HG03432 (cell line): ENCODE results near the gene ASPSCR1.

Experiments used
- ATAC-seq: cut with Tn5 transposase; IDR thresholded peaks from one replicate; pipeline ENCODE4 v1.9.1; 2021; ENCODE audit warnings: mild to moderate bottlenecking, moderate library complexity; ENCODE audit not compliant: unreplicated experiment

Gene ASPSCR1

GRCh38 chr17:81998691-81999438 is 21.4 kb downstream of the ASPSCR1 start:
- ATAC-seq, result no peak

DNA sequence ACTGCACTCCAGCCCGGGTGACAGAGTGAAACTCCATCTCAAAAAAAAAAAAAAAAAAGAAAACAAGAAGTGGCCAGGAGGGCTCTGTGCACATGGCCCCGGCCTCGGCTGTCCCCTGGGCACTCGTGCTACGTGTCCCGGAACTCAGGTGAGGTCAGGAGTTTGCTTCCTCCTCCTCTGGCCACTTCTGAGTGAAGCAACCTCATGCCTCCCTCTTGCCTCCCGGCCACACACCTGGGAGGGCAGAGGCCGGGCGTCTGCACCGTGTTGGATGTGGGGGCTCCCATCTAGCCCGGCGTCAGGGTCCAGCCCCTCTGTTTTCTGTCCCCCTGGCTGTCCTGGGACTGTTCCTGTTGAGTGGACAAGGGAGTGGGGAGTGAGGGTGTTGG is 22.2 kb downstream of the ASPSCR1 start:
- ATAC-seq, result no peak

DNA sequence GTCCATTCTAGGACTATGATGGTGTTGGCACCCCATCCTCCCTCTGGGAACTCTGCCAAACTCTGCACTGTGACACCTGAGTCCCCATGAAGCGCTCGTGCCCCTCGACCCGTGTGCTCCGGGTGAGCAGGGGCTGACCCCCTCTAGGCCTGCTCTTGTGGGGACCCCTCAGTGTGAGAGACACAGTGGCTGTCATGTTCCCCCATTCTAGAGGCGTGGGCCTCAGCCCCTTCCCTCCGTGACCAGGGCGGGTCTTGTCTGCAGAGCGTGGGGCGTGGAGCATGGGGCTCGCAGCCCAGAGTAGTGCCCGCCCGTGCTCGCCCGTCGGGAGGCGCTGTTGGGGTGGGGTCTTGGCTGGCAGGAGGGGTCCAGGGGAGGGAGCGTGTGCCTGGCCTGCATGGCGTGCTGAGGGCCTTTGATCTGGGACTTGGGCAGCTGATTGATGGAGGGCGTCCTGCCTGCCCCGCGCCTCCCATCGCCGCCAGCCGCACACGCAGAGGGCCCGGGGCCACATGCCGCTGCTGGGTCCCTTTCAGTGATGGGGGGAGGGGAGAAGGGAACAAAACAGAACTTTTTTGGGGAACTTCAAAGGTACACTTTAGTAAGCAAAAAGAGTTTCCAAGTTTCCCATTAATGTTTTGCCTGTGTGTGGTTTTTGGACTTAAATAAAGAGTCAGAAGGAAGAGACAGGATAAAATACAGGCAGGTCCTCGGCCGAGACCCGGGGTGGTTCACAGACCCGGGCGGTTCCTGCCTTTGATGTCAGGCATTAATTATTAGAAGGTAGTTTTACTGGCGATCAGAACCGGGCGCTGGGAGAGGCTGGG is 22.8 kb downstream of the ASPSCR1 start:
- no peak for ATAC-seq

GRCh38 chr17:82000803-82001570 is 23.6 kb downstream of the ASPSCR1 start:
- no peak for ATAC-seq

DNA sequence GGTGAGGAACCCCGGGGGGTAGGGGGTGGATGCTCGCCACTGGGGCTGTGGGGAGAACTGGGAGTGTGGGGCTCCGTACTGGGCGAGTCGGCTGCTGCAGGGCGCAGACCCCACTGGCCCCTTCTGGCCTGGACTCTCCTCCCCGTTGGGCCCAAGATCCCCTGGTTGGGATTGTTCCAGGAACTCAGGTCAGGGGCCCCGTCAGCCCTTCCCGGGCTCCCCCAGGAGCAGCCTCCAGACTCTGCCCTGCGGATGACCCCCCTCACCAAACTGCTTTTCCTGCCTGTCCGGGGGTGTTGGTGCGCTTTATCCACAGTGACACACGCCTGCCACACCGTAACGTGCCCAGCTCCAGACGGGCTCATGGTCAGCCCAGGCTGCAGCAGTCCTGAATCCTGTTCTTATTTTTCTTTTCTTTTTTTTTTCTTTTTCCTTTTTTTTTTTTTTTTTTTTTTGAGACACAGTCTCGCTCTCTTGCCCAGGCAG is 24.2 kb downstream of the ASPSCR1 start:
- ATAC-seq, result no peak

GRCh38 chr17:82003411-82004381 is 26.3 kb downstream of the ASPSCR1 start:
- no peak for ATAC-seq

GRCh38 chr17:82004517-82005455 is 27.4 kb downstream of the ASPSCR1 start:
- no peak for ATAC-seq

GRCh38 chr17:82005701-82006348 is 28.4 kb downstream of the ASPSCR1 start:
- ATAC-seq, result no peak

GRCh38 chr17:82006468-82007227 is 29.2 kb downstream of the ASPSCR1 start:
- ATAC-seq, result no peak

GRCh38 chr17:82007228-82007494 is 29.7 kb downstream of the ASPSCR1 start:
- ATAC-seq, result no peak

DNA sequence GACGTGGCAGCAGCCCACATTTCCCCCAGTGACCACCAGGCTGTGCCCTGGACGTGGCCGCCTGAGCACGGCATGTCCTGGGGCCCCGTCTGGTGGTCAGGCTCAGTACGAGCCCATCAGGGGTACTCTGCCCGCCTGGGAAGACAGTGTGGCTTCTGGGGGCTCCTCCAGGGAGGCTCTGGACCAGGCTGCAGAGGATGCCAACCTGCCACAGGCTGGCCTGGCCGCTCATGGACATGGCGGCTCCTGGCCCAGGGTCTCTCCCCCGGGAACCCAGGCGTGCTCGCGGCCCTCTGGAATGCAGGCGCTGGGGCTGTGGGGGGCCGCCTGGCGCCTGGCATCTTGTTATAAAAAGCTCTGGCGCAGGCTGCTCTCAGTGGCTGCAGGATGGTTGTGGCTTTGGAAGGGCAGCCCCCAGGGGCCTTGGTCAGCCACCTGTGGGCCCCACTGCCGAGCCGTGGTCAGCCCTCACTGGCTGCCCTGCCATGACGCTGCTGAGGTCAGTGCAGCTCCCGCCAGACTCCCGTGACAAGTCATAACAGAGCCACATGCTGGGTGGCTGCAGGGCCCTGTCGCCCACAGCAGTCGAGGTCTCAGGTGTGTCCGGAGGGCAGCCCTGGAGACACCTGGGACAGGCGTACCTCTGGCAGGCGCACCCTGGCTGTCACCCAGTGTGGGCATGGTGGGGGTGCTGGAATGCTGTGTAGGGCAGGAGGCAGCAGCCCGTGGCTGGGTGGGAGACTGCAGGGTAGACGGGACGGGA is 30.2 kb downstream of the ASPSCR1 start:
- no peak for ATAC-seq

GRCh38 chr17:82008258-82008940 is 31.0 kb downstream of the ASPSCR1 start:
- no peak for ATAC-seq

DNA sequence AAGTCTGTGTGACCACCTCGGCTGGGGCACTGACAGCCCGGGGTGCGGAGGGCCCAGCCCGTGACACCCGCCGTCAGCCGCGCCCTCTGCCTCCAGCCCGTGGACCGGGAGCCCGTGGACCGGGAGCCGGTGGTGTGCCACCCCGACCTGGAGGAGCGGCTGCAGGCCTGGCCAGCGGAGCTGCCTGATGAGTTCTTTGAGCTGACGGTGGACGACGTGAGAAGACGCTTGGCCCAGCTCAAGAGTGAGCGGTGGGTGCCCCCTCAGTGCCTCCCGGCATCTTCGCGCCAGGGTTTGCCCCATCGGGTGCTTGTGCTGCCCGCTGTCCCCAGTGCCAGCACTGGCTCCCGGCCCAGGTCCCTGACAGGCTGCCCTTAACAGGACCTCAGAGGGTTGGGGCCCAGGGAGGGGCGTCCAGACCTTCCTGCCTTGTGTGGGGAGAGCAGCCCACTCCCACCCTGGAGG is 31.5 kb downstream of the ASPSCR1 start:
- no peak for ATAC-seq

DNA sequence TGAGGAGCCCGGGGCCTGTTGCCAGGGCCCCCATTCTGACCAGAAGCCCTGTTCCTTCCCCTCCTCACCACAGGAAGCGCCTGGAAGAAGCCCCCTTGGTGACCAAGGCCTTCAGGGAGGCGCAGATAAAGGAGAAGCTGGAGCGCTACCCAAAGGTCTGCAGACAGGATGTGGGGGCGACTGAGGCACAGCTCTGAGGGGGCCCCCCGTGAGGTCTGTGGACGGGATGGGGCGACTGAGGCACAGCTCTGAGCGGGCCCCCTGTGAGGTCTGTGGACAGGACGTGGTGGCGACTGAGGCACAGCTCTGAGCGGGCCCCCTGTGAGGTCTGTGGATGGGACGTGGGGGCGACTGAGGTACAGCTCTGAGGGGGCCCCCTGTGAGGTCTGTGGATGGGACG is 32.0 kb downstream of the ASPSCR1 start:
- ATAC-seq, result no peak

DNA sequence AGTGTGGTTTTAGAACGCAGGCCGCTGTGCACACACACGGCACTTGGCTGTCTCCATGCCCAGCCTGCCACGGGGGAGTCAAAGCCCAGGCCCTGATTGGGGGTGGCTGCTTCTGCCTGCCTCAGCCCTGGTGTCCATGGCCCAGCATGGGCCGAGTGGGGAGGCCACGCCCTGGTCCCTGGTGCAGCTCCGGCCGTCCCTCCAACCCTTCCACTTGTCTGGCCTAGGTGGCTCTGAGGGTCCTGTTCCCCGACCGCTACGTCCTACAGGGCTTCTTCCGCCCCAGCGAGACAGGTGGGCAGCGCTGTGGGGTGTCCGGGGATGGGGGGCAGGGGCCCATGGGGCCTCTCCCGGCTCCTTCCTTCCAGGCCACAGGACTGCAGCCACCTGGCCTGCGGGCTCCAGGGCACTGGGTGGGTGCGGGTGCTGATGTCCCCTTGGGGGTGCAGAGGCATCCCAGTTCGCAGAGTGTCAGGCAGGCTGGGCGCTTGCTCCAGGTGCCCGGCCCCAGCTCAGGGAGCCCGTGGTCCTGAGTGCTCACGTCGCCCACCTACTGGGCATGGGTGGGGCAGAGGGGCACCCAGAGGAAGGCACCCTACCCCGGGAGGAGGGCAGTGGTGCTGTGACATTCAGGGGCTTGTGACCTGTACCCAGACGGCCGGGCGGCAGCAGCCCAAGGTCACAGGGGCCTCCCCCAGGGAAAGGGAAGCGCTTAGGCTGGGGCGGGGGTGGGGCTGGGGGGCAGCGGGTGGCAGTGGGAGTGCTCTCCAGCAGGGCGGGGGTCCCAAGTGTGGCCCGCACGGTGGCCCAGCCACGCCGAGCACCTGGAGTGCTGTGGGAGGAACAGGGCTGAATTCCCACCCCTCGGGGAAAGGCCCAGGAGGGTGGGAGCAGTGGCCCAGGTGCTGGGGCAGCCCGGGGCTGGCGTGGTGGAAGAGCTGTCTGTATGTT is 33.4 kb downstream of the ASPSCR1 start:
- no peak for ATAC-seq
